Lower lobe of right lung (tissue), 2 donors: ENCODE measurements around the gene EED. TPM values are rescaled to one million over a fixed set of nuclear protein-coding genes. Genes with fewer than 3 reads are reported as not detected.

Experiments used
- ATAC-seq, 2 donors: fragments of 200-7000 bp; cut with Tn5 transposase; one replicate each; pipeline ENCODE4 v1.9.1; 2020 to 2022; ENCODE audit warnings: mild to moderate bottlenecking in 2 of 2, moderate library complexity in 2 of 2
- DNase-seq: peaks from one replicate; pipeline ENCODE4 v3.0.0-alpha.2; 2020
- H3K27ac ChIP-seq: fragments of 200-600 bp; one replicate; pipeline ENCODE4 v1.8.0; 2022
- H3K27me3 ChIP-seq: fragments of 200-600 bp; one replicate; pipeline ENCODE4 v1.8.0; 2022; ENCODE audit warnings: low read depth
- H3K36me3 ChIP-seq: fragments of 200-600 bp; one replicate; pipeline ENCODE4 v1.8.0; 2022; ENCODE audit warnings: mild to moderate bottlenecking
- H3K4me1 ChIP-seq: fragments of 200-600 bp; one replicate; pipeline ENCODE4 v1.8.0; 2022
- H3K4me3 ChIP-seq: fragments of 200-600 bp; one replicate; pipeline ENCODE4 v1.8.0; 2022; ENCODE audit warnings: mild to moderate bottlenecking
- H3K9me3 ChIP-seq: fragments of 200-600 bp; one replicate; pipeline ENCODE4 v1.8.0; 2022
- CTCF ChIP-seq: fragments of 200-600 bp; IDR thresholded peaks from one replicate; pipeline ENCODE4 v1.8.0; 2022; ENCODE audit warnings: antibody characterized with exemption, mild to moderate bottlenecking
- intact Hi-C: fragments of 100-400 bp; cut with DNase I; formaldehyde crosslinking; loops from one replicate; pipeline ENCODE4 v1.11.0; 2022
- total RNA-seq: library from RNA; stranded (reverse); fragmentation: NEBNext Ultra II Directional; extraction: Animal tissue kit (Norgen Biotek cat#: 25700); gene quantifications from one replicate; pipeline ENCODE4 v1.2.1, GENCODE V29; 2021
- donor health status: DM: no; HTN: yes; CAD: no; lungs with severe emphysema.

Gene EED
- total RNA-seq, 1 donor from 2014 or later, result 21.0 TPM

- no peaks in the 10 kb centered on the region for H3K4me1 ChIP-seq
- TF ChIP-seq CTCF, result no peak
- intact Hi-C loops, result no loop called here
- H3K4me3 ChIP-seq, result no peak overlapping the region
- H3K27ac ChIP-seq, result no peak overlapping the region
- H3K36me3 ChIP-seq, result peaks cover 63% of the 10 kb centered on the region
- no peaks in the 10 kb centered on the region for H3K9me3 ChIP-seq
- DNase-seq, result no peak
- H3K27me3 ChIP-seq, result no peaks in the 10 kb centered on the region
- ATAC-seq, result no peak
These were observed 11.3 kb downstream of the EED start for GRCh38 chr11:86255896-86256295.

- Histone ChIP-seq H3K4me1 (no peaks in the 10 kb centered on the region), H3K4me3 (no peak overlapping the region), H3K27me3 (no peaks in the 10 kb centered on the region), H3K27ac (no peak overlapping the region), H3K9me3 (no peaks in the 10 kb centered on the region), H3K36me3 (peaks cover 65% of the 10 kb centered on the region)
- no peak for DNase-seq
- intact Hi-C loops, result no loop called here
- ATAC-seq, result no peak
- no peak for TF ChIP-seq CTCF
These were observed 12.1 kb downstream of the EED start for GRCh38 chr11:86256608-86257007.

GRCh38 chr11:86257446-86257845 is 12.9 kb downstream of the EED start:
- intact Hi-C loops, result no loop called here
- H3K36me3 ChIP-seq, result peaks cover 65% of the 10 kb centered on the region

GRCh38 chr11:86259730-86260129 is 15.2 kb downstream of the EED start:
- H3K4me3 ChIP-seq, result no peak overlapping the region
- H3K9me3 ChIP-seq, result no peaks in the 10 kb centered on the region
- DNase-seq (no peak), ATAC-seq (no peak)
- intact Hi-C loops, result no loop called here
- H3K27ac ChIP-seq, result no peak overlapping the region
- TF ChIP-seq CTCF, result no peak
- no peaks in the 10 kb centered on the region for H3K4me1 ChIP-seq
- no peaks in the 10 kb centered on the region for H3K27me3 ChIP-seq
- H3K36me3 ChIP-seq, result peaks cover 81% of the 10 kb centered on the region

More at GRCh38 chr11:86257446-86257845, 12.9 kb downstream of the EED start:
- no peaks in the 10 kb centered on the region for H3K9me3 ChIP-seq
- no peak for TF ChIP-seq CTCF
- H3K27ac ChIP-seq, result no peak overlapping the region
- no peak overlapping the region for H3K4me3 ChIP-seq
- ATAC-seq (no peak), DNase-seq (no peak)
- no peaks in the 10 kb centered on the region for H3K27me3 ChIP-seq
- H3K4me1 ChIP-seq, result no peaks in the 10 kb centered on the region

- ATAC-seq (no peak), DNase-seq (no peak)
- Histone ChIP-seq H3K27ac (no peak overlapping the region), H3K4me3 (no peak overlapping the region), H3K9me3 (no peaks in the 10 kb centered on the region), H3K36me3 (peaks cover 80% of the 10 kb centered on the region), H3K4me1 (no peaks in the 10 kb centered on the region), H3K27me3 (no peaks in the 10 kb centered on the region)
- intact Hi-C loops, result no loop called here
- TF ChIP-seq CTCF, result no peak
These were observed 16.8 kb downstream of the EED start for GRCh38 chr11:86261328-86261727.

- no peaks in the 10 kb centered on the region for H3K9me3 ChIP-seq
- ATAC-seq (no peak), DNase-seq (no peak)
- H3K4me3 ChIP-seq, result no peak overlapping the region
- intact Hi-C loops, result no loop called here
- no peaks in the 10 kb centered on the region for H3K4me1 ChIP-seq
- H3K27ac ChIP-seq, result no peak overlapping the region
- no peak for TF ChIP-seq CTCF
- peaks cover 69% of the 10 kb centered on the region for H3K36me3 ChIP-seq
- no peaks in the 10 kb centered on the region for H3K27me3 ChIP-seq
These were observed 17.8 kb downstream of the EED start for GRCh38 chr11:86262387-86262786.
